ENCODE results near the gene DNMT1.
"Not testable (repeated sequence)": the region's sequence is repeated elsewhere in the genome, so short reads cannot be mapped to it uniquely, and the experiment has no call there.

The DNMT1 gene

GRCh38 chr19:10219678-10220077, 24.9 kb upstream of the DNMT1 start:
- FAIRE-seq: no peak

GRCh38 chr19:10217085-10217484, 22.3 kb upstream of the DNMT1 start:
- FAIRE-seq: no peak

GRCh38 chr19:10214784-10215183, 20.0 kb upstream of the DNMT1 start:
- FAIRE-seq: no peak

- FAIRE-seq: no peak
Measured at GRCh38 chr19:10211691-10212090, 16.9 kb upstream of the DNMT1 start.

GRCh38 chr19:10211061-10211460, 16.3 kb upstream of the DNMT1 start:
- no peak for FAIRE-seq

GRCh38 chr19:10209315-10209714, 14.6 kb upstream of the DNMT1 start:
- no peak for FAIRE-seq

- FAIRE-seq: no peak
Measured at GRCh38 chr19:10207026-10207425, 12.3 kb upstream of the DNMT1 start.

GRCh38 chr19:10206226-10206885, 11.6 kb upstream of the DNMT1 start:
- no peak for FAIRE-seq

GRCh38 chr19:10205636-10206035, 10.9 kb upstream of the DNMT1 start:
- no peak for FAIRE-seq

- no peak for FAIRE-seq
Measured at GRCh38 chr19:10203686-10204085, 8.9 kb upstream of the DNMT1 start.

- no peak for FAIRE-seq
Measured at GRCh38 chr19:10201176-10201575, 6.4 kb upstream of the DNMT1 start.

GRCh38 chr19:10200101-10200500, 5.3 kb upstream of the DNMT1 start:
- not testable (repeated sequence) for FAIRE-seq

- FAIRE-seq: not testable (repeated sequence)
Measured at GRCh38 chr19:10198889-10199644, 4.3 kb upstream of the DNMT1 start.

GRCh38 chr19:10195199-10195519, 406 bp upstream of the DNMT1 start:
- no peak for FAIRE-seq

- FAIRE-seq: no peak
Measured at GRCh38 chr19:10193790-10194499, 808 bp downstream of the DNMT1 start.

GRCh38 chr19:10192922-10193321, 1.8 kb downstream of the DNMT1 start:
- FAIRE-seq: no peak

GRCh38 chr19:10191347-10191746, 3.4 kb downstream of the DNMT1 start:
- FAIRE-seq: no peak

- no peak for FAIRE-seq
Measured at GRCh38 chr19:10190026-10190425, 4.7 kb downstream of the DNMT1 start.

- FAIRE-seq: no peak
Measured at GRCh38 chr19:10189616-10190015, 5.1 kb downstream of the DNMT1 start.

GRCh38 chr19:10187315-10187714, 7.4 kb downstream of the DNMT1 start:
- FAIRE-seq: no peak

GRCh38 chr19:10184636-10185035, 10.1 kb downstream of the DNMT1 start:
- FAIRE-seq: no peak

GRCh38 chr19:10183926-10184325, 10.8 kb downstream of the DNMT1 start:
- no peak for FAIRE-seq

- FAIRE-seq: no peak
Measured at GRCh38 chr19:10182847-10183246, 11.9 kb downstream of the DNMT1 start.

- no peak for FAIRE-seq
Measured at GRCh38 chr19:10182076-10182475, 12.7 kb downstream of the DNMT1 start.
